Measurements from ENCODE around the gene NEDD4L.
"Not testable (repeated sequence)": the region's sequence is repeated elsewhere in the genome, so short reads cannot be mapped to it uniquely, and the experiment has no call there.

NEDD4L gene

GRCh38 chr18:58156516-58156915 lies 112.5 kb downstream of the NEDD4L start:
- no peak for DNase-seq (ENCODE audit: low read depth)

GRCh38 chr18:58157237-58157636 lies 113.2 kb downstream of the NEDD4L start:
- DNase-seq (ENCODE audit: low read depth), result no peak

GRCh38 chr18:58158008-58158407 lies 114.0 kb downstream of the NEDD4L start:
- DNase-seq (ENCODE audit: low read depth), result no peak

- no peak for DNase-seq (ENCODE audit: low read depth)
These were observed 114.4 kb downstream of the NEDD4L start for GRCh38 chr18:58158459-58158858.

GRCh38 chr18:58161659-58162058 lies 117.6 kb downstream of the NEDD4L start:
- no peak for DNase-seq (ENCODE audit: low read depth)

GRCh38 chr18:58162127-58162526 lies 118.1 kb downstream of the NEDD4L start:
- no peak for DNase-seq (ENCODE audit: low read depth)

- DNase-seq (ENCODE audit: low read depth), result no peak
These were observed 119.1 kb downstream of the NEDD4L start for GRCh38 chr18:58163004-58163590.

GRCh38 chr18:58166278-58166844 lies 122.3 kb downstream of the NEDD4L start:
- no peak for DNase-seq (ENCODE audit: low read depth)

- no peak for DNase-seq (ENCODE audit: low read depth)
These were observed 123.0 kb downstream of the NEDD4L start for GRCh38 chr18:58167073-58167472.

- DNase-seq (ENCODE audit: low read depth), result no peak
These were observed 124.2 kb downstream of the NEDD4L start for GRCh38 chr18:58168221-58168620.

GRCh38 chr18:58168993-58169392 lies 125.0 kb downstream of the NEDD4L start:
- no peak for DNase-seq (ENCODE audit: low read depth)

- DNase-seq (ENCODE audit: low read depth), result no peak
These were observed 125.4 kb downstream of the NEDD4L start for GRCh38 chr18:58169472-58169871.

- DNase-seq (ENCODE audit: low read depth), result not testable (repeated sequence)
These were observed 126.0 kb downstream of the NEDD4L start for GRCh38 chr18:58170036-58170435.

- DNase-seq (ENCODE audit: low read depth), result no peak
These were observed 128.0 kb downstream of the NEDD4L start for GRCh38 chr18:58172031-58172430.

GRCh38 chr18:58174285-58174684 lies 130.3 kb downstream of the NEDD4L start:
- DNase-seq (ENCODE audit: low read depth), result no peak

- no peak for DNase-seq (ENCODE audit: low read depth)
These were observed 131.2 kb downstream of the NEDD4L start for GRCh38 chr18:58175122-58175785.

GRCh38 chr18:58175786-58176176 lies 131.8 kb downstream of the NEDD4L start:
- DNase-seq (ENCODE audit: low read depth), result no peak

GRCh38 chr18:58177004-58177717 lies 133.1 kb downstream of the NEDD4L start:
- DNase-seq (ENCODE audit: low read depth), result peak; percentile 75

- DNase-seq (ENCODE audit: low read depth), result no peak
These were observed 134.0 kb downstream of the NEDD4L start for GRCh38 chr18:58177896-58178470.

- no peak for DNase-seq (ENCODE audit: low read depth)
These were observed 134.5 kb downstream of the NEDD4L start for GRCh38 chr18:58178511-58178910.

- DNase-seq (ENCODE audit: low read depth), result no peak
These were observed 136.1 kb downstream of the NEDD4L start for GRCh38 chr18:58180172-58180571.

GRCh38 chr18:58180738-58181353 lies 136.8 kb downstream of the NEDD4L start:
- no peak for DNase-seq (ENCODE audit: low read depth)
